SJSA1 (cell line): Measurements from ENCODE around the gene DNM2. TPM values are rescaled to one million over a fixed set of nuclear protein-coding genes. Genes with fewer than 3 reads are reported as not detected.

Experiments used
- total RNA-seq: library from RNA; depleted of rRNA; stranded (reverse); fragments of >200 nt; shearing (Covaris generic); gene quantifications from 2 replicates; pipeline ENCODE4 v1.2.3, GENCODE V29; 2014; rRNA removed

The DNM2 gene
- total RNA-seq, 1 experiment from 2014 or later: 58.4 TPM

Other genes with a start within 250 kb of the DNM2 start
- gene KEAP1, start 214.7 kb upstream of the DNM2 start, total RNA-seq: 49.8 and 74.1 TPM in 2 replicates
- gene S1PR5, start 200.6 kb upstream of the DNM2 start, total RNA-seq: 0.05 TPM in 1 of 2 replicates, not detected in the other
- gene ATG4D, start 174.2 kb upstream of the DNM2 start, total RNA-seq: 39.2 and 39.4 TPM in 2 replicates
- gene KRI1, start 152.1 kb upstream of the DNM2 start, total RNA-seq: 15.2 and 19.2 TPM in 2 replicates
- 28.1 and 36.6 TPM in 2 replicates for gene CDKN2D, start 149.1 kb upstream of the DNM2 start, total RNA-seq
- gene AP1M2, start 130.8 kb upstream of the DNM2 start, total RNA-seq: 4.9 and 9.9 TPM in 2 replicates
- gene SLC44A2, start 92.5 kb upstream of the DNM2 start, total RNA-seq: 30.1 and 86.8 TPM in 2 replicates
- gene ILF3, start 63.7 kb upstream of the DNM2 start, total RNA-seq: 123 and 210 TPM in 2 replicates
- gene QTRT1, start 16.6 kb upstream of the DNM2 start, total RNA-seq: 26.8 and 28.0 TPM in 2 replicates
- 78.8 and 101 TPM in 2 replicates for gene TMED1, start 118.1 kb downstream of the DNM2 start, total RNA-seq
- gene C19orf38, start 130.3 kb downstream of the DNM2 start, total RNA-seq: not detected in 2 replicates
- gene CARM1, start 153.5 kb downstream of the DNM2 start, total RNA-seq: 7.5 and 24.2 TPM in 2 replicates
- 53.4 and 76.2 TPM in 2 replicates for gene YIPF2, start 210.6 kb downstream of the DNM2 start, total RNA-seq
- gene TIMM29, start 210.7 kb downstream of the DNM2 start, total RNA-seq: 53.5 and 58.6 TPM in 2 replicates
- 104 TPM in 2 replicates for gene SMARCA4, start 243.0 kb downstream of the DNM2 start, total RNA-seq